Ovary (tissue), 9 donors: ENCODE data around the gene TULP1. TPM values are rescaled to one million over a fixed set of nuclear protein-coding genes. Genes with fewer than 3 reads are reported as not detected.

Source experiments
- DNase-seq, 5 donors: peaks; one replicate each; pipeline ENCODE4 v3.0.0-alpha.2; 2019 to 2020
- H3K27ac ChIP-seq, 2 donors: fragments of 200-600 bp; one replicate each; pipeline versions ENCODE4 v1.5.1 to v1.8.0; 2019 to 2022
- H3K27me3 ChIP-seq: fragments of 200-600 bp; one replicate; pipeline ENCODE4 v1.8.0; 2022
- H3K36me3 ChIP-seq: fragments of 200-600 bp; sonication (generic); one replicate; pipeline ENCODE4 v1.5.1; 2019
- H3K4me1 ChIP-seq: one replicate; pipeline ENCODE4 v1.8.1; 2013; ENCODE audit warnings: mild to moderate bottlenecking, moderate library complexity; ENCODE audit not compliant: insufficient read depth
- H3K4me3 ChIP-seq: fragments of 200-600 bp; sonication (generic); one replicate; pipeline ENCODE4 v1.5.1; 2017
- H3K9me3 ChIP-seq, 2 donors: fragments of 200-600 bp in 1 of 2; sonication (generic) in 1 of 2; one replicate each; pipeline versions ENCODE4 v1.5.1 to v1.8.1; 2013 to 2019; ENCODE audit warnings: mild to moderate bottlenecking in 1 of 2, moderate library complexity in 1 of 2
- EP300 ChIP-seq: sonication (generic); formaldehyde crosslinking; IDR thresholded peaks from one replicate; pipeline ENCODE4 v1.6.1; 2017; ENCODE audit warnings: antibody characterized with exemption
- POLR2A ChIP-seq: fragments of 450-650 bp; IDR thresholded peaks from one replicate; pipeline ENCODE4 v1.6.1; 2017; ENCODE audit warnings: antibody characterized with exemption, mild to moderate bottlenecking, moderate library complexity
- WGBS, 3 donors: extraction: QIAGEN DNeasy Blood & Tissue Kit in 1 of 3; methylation state at CpG; one replicate each; pipeline versions ENCODE4 v1.1.5 to v1.1.7; 2013 to 2017; 5-methylcytosine and 5-hydroxymethylcytosine counted together
- intact Hi-C, 4 donors: fragments of 100-400 bp; cut with DNase I; formaldehyde crosslinking; loops; one replicate each; pipeline versions ENCODE4 v1.11.0 to v1.15.1; 2022 to 2023
- polyA plus RNA-seq, 2 donors: library from polyadenylated mRNA; stranded (reverse); fragments of 200-250 nt in 1 of 2; fragments of 350-450 nt in 1 of 2; fragmentation: Illumina TruSeq in 1 of 2; extraction: RNeasy Lipid Tissue Mini Kit (QIAGEN cat#74804) in 1 of 2; gene quantifications; one replicate each; pipeline ENCODE4 v1.2.3, GENCODE V29; 2013 to 2014
- total RNA-seq, 7 donors: library from RNA; depleted of rRNA in 2 of 7; stranded (reverse); fragments of >200 nt in 2 of 7; fragmentation: NEBNext Ultra II Directional in 3 of 7; extraction: Animal tissue kit (Norgen Biotek cat#: 25700) in 3 of 7; gene quantifications; one replicate each; pipeline versions ENCODE4 v1.1.0 to v1.2.4, GENCODE V29; 2016 to 2023
- TF ChIP-seq, protein P1 (sequence below), 3 donors: fragments of 450-650 bp in 2 of 3; fragments of 200-600 bp in 1 of 3; IDR thresholded peaks; one replicate each; pipeline versions ENCODE4 v1.5.1 to v1.8.0; 2016 to 2022; ENCODE audit warnings: antibody characterized with exemption in 3 of 3, mild to moderate bottlenecking in 1 of 3
- donor health status: DM: no; HTN: no; CAD: no; lungs with moderate emphysema.
- donor health status: DM: no; HTN: no; CAD: no.
- donor health status: Bipolar disorder and iron deficiency.
- donor health status: DM: yes; HTN: yes; CAD: no.
- donor health status: DM: no; HTN: no; CAD: no.
- donor health status: DM: yes; HTN: yes; CAD: no.

Gene TULP1
- total and polyA plus RNA-seq, 9 donors = 0.17 to 1.1 (median 0.45) TPM; not detected in 3

DNA sequence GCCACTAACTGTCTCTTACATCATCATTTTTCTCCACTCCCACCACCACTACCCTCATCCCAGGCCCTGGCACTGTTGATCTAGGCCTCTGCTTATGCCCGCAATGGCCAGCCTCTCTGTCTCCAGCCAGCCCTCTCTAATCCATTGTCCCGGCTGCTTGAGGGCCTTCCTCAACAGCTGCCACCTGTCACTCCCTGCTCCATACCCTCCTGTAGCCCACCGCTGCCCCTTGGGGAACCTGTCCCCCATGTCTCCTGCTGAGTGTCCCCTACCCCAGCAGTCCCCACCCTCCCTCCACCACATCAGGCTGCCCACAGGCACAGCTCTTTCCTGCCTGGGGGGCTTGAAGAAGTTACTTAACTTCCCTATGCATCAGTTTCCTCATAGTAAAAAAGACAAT is 29.2 kb downstream of the TULP1 start:
- intact Hi-C loops = no loop called here
- Histone ChIP-seq H3K4me1 (peaks cover 25% of the 10 kb centered on the region), H3K36me3 (no peaks in the 10 kb centered on the region), H3K4me3 (no peak overlapping the region), H3K27ac (no peak overlapping the region), H3K9me3 (no peaks in the 10 kb centered on the region), H3K27me3 (no peaks in the 10 kb centered on the region)
- no peak for DNase-seq
- WGBS, 3 donors = 88 to 92% (median 89%) methylated on average over 3 of the region's 3 CpGs
- no peak for TF ChIP-seq EP300
- TF ChIP-seq POLR2A = no peak

DNA sequence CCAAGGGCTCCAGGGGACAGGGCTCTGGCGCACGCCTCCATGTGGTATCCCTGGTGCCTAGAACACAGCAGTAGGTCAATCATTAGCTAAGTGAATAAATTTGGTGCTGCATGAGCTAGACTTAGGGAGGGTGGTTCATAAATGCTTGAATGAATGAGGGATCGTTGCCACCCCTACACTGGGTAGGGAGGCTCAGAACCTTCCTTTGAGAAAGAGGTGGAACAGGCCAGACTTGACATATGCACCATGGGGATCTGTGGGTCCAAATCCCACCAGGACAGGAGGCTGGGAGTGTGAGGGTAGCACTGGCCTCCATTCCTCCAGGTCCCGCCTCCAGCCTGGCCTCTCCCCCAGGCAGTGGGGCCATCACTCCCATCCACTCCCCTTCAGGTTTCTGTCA is 29.6 kb downstream of the TULP1 start:
- DNase-seq = no peak

DNA sequence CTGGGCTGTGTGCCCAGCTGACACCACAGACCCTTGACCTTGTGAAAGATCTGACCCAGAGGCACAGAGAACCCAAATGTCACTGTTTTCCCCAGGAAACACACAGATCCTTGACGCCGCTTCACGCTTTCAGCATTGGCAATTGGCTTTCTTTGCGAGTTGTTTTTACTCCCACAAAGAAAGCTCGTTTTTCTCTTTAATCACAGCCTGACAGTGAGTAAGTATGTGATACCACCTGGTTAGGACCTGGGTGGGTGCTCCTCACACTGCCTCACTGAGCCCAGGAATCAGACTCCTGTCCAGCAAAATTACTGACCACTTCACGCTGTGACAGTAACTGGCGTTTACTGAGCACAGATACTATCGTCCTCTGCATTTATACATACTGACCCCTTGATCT is 31.5 kb downstream of the TULP1 start:
- 66 to 79% (median 74%) methylated on average over 8 of the region's 8 CpGs for WGBS, 3 donors
- no peak overlapping the region for H3K4me3 ChIP-seq
- intact Hi-C loops = no loop called here
- H3K36me3 ChIP-seq = no peaks in the 10 kb centered on the region
- DNase-seq = no peak
- TF ChIP-seq POLR2A = no peak
- no peak for TF ChIP-seq EP300
- TF ChIP-seq, protein P1, sequence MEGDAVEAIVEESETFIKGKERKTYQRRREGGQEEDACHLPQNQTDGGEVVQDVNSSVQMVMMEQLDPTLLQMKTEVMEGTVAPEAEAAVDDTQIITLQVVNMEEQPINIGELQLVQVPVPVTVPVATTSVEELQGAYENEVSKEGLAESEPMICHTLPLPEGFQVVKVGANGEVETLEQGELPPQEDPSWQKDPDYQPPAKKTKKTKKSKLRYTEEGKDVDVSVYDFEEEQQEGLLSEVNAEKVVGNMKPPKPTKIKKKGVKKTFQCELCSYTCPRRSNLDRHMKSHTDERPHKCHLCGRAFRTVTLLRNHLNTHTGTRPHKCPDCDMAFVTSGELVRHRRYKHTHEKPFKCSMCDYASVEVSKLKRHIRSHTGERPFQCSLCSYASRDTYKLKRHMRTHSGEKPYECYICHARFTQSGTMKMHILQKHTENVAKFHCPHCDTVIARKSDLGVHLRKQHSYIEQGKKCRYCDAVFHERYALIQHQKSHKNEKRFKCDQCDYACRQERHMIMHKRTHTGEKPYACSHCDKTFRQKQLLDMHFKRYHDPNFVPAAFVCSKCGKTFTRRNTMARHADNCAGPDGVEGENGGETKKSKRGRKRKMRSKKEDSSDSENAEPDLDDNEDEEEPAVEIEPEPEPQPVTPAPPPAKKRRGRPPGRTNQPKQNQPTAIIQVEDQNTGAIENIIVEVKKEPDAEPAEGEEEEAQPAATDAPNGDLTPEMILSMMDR (IDR thresholded peaks at IDR 0.05) = no peak
- no peak overlapping the region for H3K27ac ChIP-seq
- peaks cover 11% of the 10 kb centered on the region for H3K4me1 ChIP-seq
- H3K27me3 ChIP-seq = no peaks in the 10 kb centered on the region
- H3K9me3 ChIP-seq = no peaks in the 10 kb centered on the region

More for the DNA sequence above, 29.6 kb downstream of the TULP1 start:
- no peak overlapping the region for H3K27ac ChIP-seq
- no peaks in the 10 kb centered on the region for H3K36me3 ChIP-seq
- no peaks in the 10 kb centered on the region for H3K27me3 ChIP-seq
- H3K9me3 ChIP-seq = no peaks in the 10 kb centered on the region
- intact Hi-C loops = no loop called here
- 97% methylated on average over 4 of the region's 4 CpGs for WGBS, 3 donors
- peaks cover 23% of the 10 kb centered on the region for H3K4me1 ChIP-seq
- TF ChIP-seq, protein P1 (IDR thresholded peaks at IDR 0.05) = no peak
- TF ChIP-seq POLR2A (no peak), EP300 (no peak)
- no peak overlapping the region for H3K4me3 ChIP-seq

DNA sequence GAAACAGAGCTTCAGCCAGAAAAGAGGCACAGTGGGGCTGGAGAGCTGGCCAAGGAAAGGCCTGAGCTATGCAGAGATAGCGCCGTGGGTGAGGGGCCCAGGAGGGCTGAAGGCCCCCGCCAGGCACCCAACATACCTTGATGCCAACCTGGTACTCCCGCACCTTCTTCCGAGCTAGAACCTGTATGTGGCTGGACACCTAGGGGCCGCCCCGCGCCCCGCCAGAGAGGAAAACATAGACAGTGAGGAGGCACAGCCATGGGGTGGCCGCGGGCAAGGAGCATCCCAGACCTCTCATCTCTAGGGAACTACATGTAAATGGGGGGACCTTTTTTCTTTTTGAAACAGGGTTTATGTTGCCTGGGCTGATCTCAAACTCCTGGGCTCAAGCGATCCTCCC is 32.5 kb downstream of the TULP1 start:
- intact Hi-C loops = no loop called here
- no peak overlapping the region for H3K27ac ChIP-seq
- no peak for DNase-seq
- no peaks in the 10 kb centered on the region for H3K27me3 ChIP-seq
- H3K4me1 ChIP-seq = peaks cover 2% of the 10 kb centered on the region
- H3K36me3 ChIP-seq = no peaks in the 10 kb centered on the region
- H3K9me3 ChIP-seq = no peaks in the 10 kb centered on the region
- no peak for TF ChIP-seq POLR2A
- TF ChIP-seq, protein P1 (IDR thresholded peaks at IDR 0.05) = no peak
- no peak for TF ChIP-seq EP300
- no peak overlapping the region for H3K4me3 ChIP-seq
- WGBS, 3 donors = 91 to 94% (median 91%) methylated on average over 12 of the region's 12 CpGs

DNA sequence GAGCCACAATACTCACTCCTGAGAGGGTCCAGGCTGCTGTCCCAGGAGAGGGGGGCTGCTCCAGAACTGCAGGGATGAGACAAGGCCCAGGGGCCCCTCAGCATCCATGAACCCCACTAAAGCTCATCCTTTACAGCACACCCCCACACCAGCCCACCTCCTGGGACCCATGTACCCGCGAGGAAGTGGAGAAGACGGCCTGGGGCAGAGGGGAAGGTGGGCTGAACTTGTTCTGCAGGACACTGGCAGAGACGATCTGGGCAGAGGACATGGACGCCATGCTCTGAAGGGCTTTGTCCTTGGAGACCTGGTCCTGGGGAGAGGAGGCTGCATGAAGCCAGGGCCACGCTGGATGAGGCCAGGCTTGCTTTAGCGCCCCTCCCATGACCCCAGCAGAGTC is 34.4 kb downstream of the TULP1 start:
- no peak for DNase-seq
- Histone ChIP-seq H3K27me3 (no peaks in the 10 kb centered on the region), H3K9me3 (no peaks in the 10 kb centered on the region), H3K27ac (no peak overlapping the region), H3K4me1 (no peaks in the 10 kb centered on the region), H3K36me3 (no peaks in the 10 kb centered on the region), H3K4me3 (no peak overlapping the region)
- intact Hi-C loops = no loop called here
- TF ChIP-seq, protein P1 (IDR thresholded peaks at IDR 0.05) = no peak
- no peak for TF ChIP-seq POLR2A
- no peak for TF ChIP-seq EP300
- 87 to 96% (median 88%) methylated on average over 7 of the region's 7 CpGs for WGBS, 3 donors
